HEK293 (cell line): ENCODE results near the gene PAGE2B.

Source experiments
- CTCF ChIA-PET: fragments of 350-600 bp; formaldehyde crosslinking; extraction: SDS; loops from one replicate; lab custom pipeline; 2021; ENCODE audit warnings: antibody characterized with exemption; lab: Yijun Ruan, JAX
- POLR2A ChIA-PET: fragments of 300-600 bp; formaldehyde crosslinking; extraction: SDS; loops from one replicate; lab custom pipeline; 2020; ENCODE audit warnings: antibody characterized with exemption, inconsistent platforms; lab: Yijun Ruan, JAX
- H3K27ac ChIP-seq: fragments of 200-500 bp; sonication (Bioruptor generic); 2 replicates; pipeline ENCODE4 v1.5.1; 2014; ENCODE audit warnings: low read depth, low read length, control low read depth, inconsistent platforms; ENCODE audit errors: extremely low read depth
- H3K36me3 ChIP-seq, 2 experiments: fragments of 200-500 bp in 1 of 2; sonication (Bioruptor generic) in 1 of 2; 1 replicate in 1 of 2; 2 replicates in 1 of 2; pipeline ENCODE4 v1.5.1; 2014 to 2017; ENCODE audit warnings: inconsistent platforms in 2 of 2, low read length in 2 of 2; ENCODE audit not compliant: control insufficient read depth in 2 of 2, insufficient read depth in 1 of 2
- H3K4me1 ChIP-seq: fragments of 200-500 bp; sonication (Bioruptor generic); 2 replicates; pipeline ENCODE4 v1.5.1; 2014; ENCODE audit warnings: mild to moderate bottlenecking, low read length, inconsistent platforms; ENCODE audit not compliant: control insufficient read depth, insufficient read depth
- H3K4me3 ChIP-seq: 2 replicates; pipeline ENCODE4 v1.5.1; 2011; ENCODE audit warnings: low read depth, mild to moderate bottlenecking, control low read depth, low read length, moderate library complexity
- H3K9me3 ChIP-seq: fragments of 200-500 bp; sonication (Bioruptor generic); 2 replicates; pipeline ENCODE4 v1.5.1; 2014; ENCODE audit warnings: low read depth, low read length, inconsistent platforms; ENCODE audit not compliant: control insufficient read depth, insufficient read depth
- GLI2 ChIP-seq: fragments of 450-650 bp; formaldehyde crosslinking; IDR thresholded peaks from 2 replicates; pipeline ENCODE4; 2017; ENCODE audit warnings: missing biosample characterization, missing genetic modification characterization, low read depth, borderline replicate concordance
- ZBTB48 ChIP-seq: fragments of 450-650 bp; formaldehyde crosslinking; IDR thresholded peaks from 2 replicates; pipeline ENCODE4 v1.5.1; 2016; ENCODE audit warnings: missing biosample characterization, missing genetic modification characterization
- ZNF121 ChIP-seq: fragments of 450-650 bp; formaldehyde crosslinking; IDR thresholded peaks from 2 replicates; pipeline ENCODE4 v1.5.1; 2016; ENCODE audit warnings: missing biosample characterization, missing genetic modification characterization
- ZNF274 ChIP-seq, 2 experiments: fragments of 200-500 bp in 1 of 2; fragments of 450-650 bp in 1 of 2; sonication (Bioruptor generic) in 1 of 2; formaldehyde crosslinking in 1 of 2; IDR thresholded peaks; 2 replicates each; pipeline versions ENCODE4 v1.5.1 to v1.6.1; 2014 to 2016; ENCODE audit warnings: borderline replicate concordance in 1 of 2, inconsistent platforms in 1 of 2, low read length in 1 of 2, missing biosample characterization in 1 of 2, missing genetic modification characterization in 1 of 2
- ZNF501 ChIP-seq: fragments of 450-650 bp; formaldehyde crosslinking; IDR thresholded peaks from 2 replicates; pipeline ENCODE4 v1.5.1; 2016; ENCODE audit warnings: missing biosample characterization, missing genetic modification characterization
- ZNF791 ChIP-seq: fragments of 450-650 bp; formaldehyde crosslinking; IDR thresholded peaks from 2 replicates; pipeline ENCODE4 v1.5.1; 2016; ENCODE audit warnings: missing biosample characterization, missing genetic modification characterization
- TF ChIP-seq, protein P1 (sequence below): fragments of 450-650 bp; formaldehyde crosslinking; IDR thresholded peaks from 2 replicates; pipeline ENCODE4 v1.5.1; 2016; ENCODE audit warnings: missing biosample characterization, missing genetic modification characterization

PAGE2B gene

DNA sequence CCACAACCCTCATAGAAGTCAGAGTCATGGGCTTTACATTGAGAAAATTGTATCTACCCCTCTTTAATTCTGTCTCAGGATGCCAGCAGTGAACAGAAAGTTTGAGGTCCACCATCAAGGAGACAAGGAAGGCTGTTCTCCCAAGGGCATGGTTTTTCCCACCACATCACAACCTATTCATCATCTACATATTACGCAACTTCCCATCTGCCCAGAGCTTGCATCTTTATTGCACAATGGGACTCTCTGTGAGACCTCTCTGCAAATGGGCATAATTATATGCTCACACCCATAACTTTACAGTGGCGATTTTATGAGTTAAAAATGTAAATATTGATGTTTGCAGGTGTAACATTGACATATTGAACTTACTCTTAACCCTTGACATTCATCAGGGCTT is 52.9 kb downstream of the PAGE2B start:
- no peaks in the 10 kb centered on the region for H3K36me3 ChIP-seq
- no peak overlapping the region for H3K27ac ChIP-seq
- no peaks in the 10 kb centered on the region for H3K4me1 ChIP-seq
- no peaks in the 10 kb centered on the region for H3K9me3 ChIP-seq
- no peak for TF ChIP-seq ZNF274 (IDR thresholded peaks at IDR 0.05; ENCODE audit: low read length)
- no peak for TF ChIP-seq ZNF274 (tag by site-specific recombination; IDR thresholded peaks at IDR 0.05; ENCODE audit: borderline replicate concordance)
- TF ChIP-seq ZNF121 (tag by site-specific recombination) = no peak
- no peak for TF ChIP-seq ZBTB48 (tag by site-specific recombination)
- TF ChIP-seq ZNF791 = no peak
- TF ChIP-seq ZNF501 (tag by site-specific recombination) = no peak
- TF ChIP-seq GLI2 (tag by site-specific recombination) = no peak
- TF ChIP-seq, protein P1, sequence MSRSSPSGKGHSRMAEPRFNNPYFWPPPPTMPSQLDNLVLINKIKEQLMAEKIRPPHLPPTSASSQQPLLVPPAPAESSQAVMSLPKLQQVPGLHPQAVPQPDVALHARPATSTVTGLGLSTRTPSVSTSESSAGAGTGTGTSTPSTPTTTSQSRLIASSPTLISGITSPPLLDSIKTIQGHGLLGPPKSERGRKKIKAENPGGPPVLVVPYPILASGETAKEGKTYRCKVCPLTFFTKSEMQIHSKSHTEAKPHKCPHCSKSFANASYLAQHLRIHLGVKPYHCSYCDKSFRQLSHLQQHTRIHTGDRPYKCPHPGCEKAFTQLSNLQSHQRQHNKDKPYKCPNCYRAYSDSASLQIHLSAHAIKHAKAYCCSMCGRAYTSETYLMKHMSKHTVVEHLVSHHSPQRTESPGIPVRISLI (tag by site-specific recombination) = no peak
- ChIA-PET CTCF (interaction anchor here (1.0 kb wide), 1 partner anchor 8 kb away, joined by 3 read pairs; no protein-coding TSS in a partner anchor), POLR2A (no interaction called here)
- no peak overlapping the region for H3K4me3 ChIP-seq
